NOMO-1 treated with dmso at 0.1 percent for 144 hours (cell line): ENCODE data around the gene CASZ1.

ENCODE experiments used
- DNase-seq: peaks from one replicate; lab custom pipeline; 2025; ENCODE audit not compliant: unreplicated experiment; lab: John Stamatoyannopoulos, UW

Gene CASZ1

GRCh38 chr1:10796029-10796944 lies at the start of gene CASZ1:
Gene CASZ1, minus strand, starts transcription at chr1:10796646. Its CDS starts 102,757 bp downstream, at chr1:10693889.
- no peak for DNase-seq

- no peak for DNase-seq
Observed at GRCh38 chr1:10843697-10844096, 47.3 kb upstream of the CASZ1 start.

- DNase-seq: no peak
Observed at GRCh38 chr1:10841118-10841517, 44.7 kb upstream of the CASZ1 start.

GRCh38 chr1:10839188-10839770 lies 42.8 kb upstream of the CASZ1 start:
- no peak for DNase-seq

- no peak for DNase-seq
Observed at GRCh38 chr1:10838541-10838940, 42.1 kb upstream of the CASZ1 start.

GRCh38 chr1:10836726-10837125 lies 40.3 kb upstream of the CASZ1 start:
- DNase-seq: no peak

- no peak for DNase-seq
Observed at GRCh38 chr1:10835822-10836421, 39.5 kb upstream of the CASZ1 start.

- no peak for DNase-seq
Observed at GRCh38 chr1:10835421-10835820, 39.0 kb upstream of the CASZ1 start.

- DNase-seq: no peak
Observed at GRCh38 chr1:10834770-10835412, 38.4 kb upstream of the CASZ1 start.

- DNase-seq: no peak
Observed at GRCh38 chr1:10833630-10834557, 37.4 kb upstream of the CASZ1 start.

- DNase-seq: no peak
Observed at GRCh38 chr1:10832703-10833102, 36.3 kb upstream of the CASZ1 start.

GRCh38 chr1:10830961-10831668 lies 34.7 kb upstream of the CASZ1 start:
- no peak for DNase-seq

- no peak for DNase-seq
Observed at GRCh38 chr1:10829965-10830515, 33.6 kb upstream of the CASZ1 start.

- DNase-seq: no peak
Observed at GRCh38 chr1:10829067-10829818, 32.8 kb upstream of the CASZ1 start.

GRCh38 chr1:10827377-10828333 lies 31.2 kb upstream of the CASZ1 start:
- DNase-seq: no peak

GRCh38 chr1:10825592-10825991 lies 29.1 kb upstream of the CASZ1 start:
- DNase-seq: no peak

GRCh38 chr1:10824821-10825540 lies 28.5 kb upstream of the CASZ1 start:
- no peak for DNase-seq
